ENCODE measurements around the gene SH3BP5L.
A peak's percentile ranks its signal among the peaks of the same experiment; 100 is the strongest.
"Not testable (repeated sequence)": the region's sequence is repeated elsewhere in the genome, so short reads cannot be mapped to it uniquely, and the experiment has no call there.

The SH3BP5L gene

DNA sequence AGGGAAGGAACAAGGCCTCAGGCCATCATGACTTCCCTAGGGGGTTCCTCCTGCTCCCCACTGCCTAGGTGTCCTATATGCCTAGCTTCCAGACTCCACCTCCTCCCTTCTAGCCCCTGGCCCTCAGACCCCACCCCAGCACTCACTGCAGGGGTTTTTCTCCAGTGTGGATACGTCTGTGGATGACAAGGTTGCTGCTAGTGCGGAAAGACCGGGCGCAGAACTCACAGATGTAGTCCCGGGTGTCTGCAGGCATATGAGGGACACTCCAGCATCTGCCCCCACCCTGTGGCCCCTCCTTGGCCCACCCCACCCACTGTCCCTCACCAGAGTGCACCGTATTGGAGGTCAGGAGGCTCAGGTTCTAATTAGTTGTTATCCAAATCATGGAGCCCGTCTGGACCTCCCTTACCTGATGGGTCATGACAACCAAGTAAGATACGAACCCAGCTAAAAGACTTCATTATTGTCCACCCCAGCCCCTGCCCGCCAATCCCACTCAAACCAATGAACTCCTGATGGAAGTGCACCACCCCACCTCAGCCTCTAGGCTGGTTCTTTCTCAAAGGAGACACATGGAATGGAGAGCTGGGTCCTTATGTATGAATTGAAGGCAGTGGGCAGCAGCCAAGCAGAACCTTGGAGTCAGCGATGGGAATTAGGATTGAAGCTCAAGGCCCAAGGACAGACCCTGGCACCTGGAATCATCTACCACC is 25.0 kb upstream of the SH3BP5L start:
- DNase-seq = no peak

DNA sequence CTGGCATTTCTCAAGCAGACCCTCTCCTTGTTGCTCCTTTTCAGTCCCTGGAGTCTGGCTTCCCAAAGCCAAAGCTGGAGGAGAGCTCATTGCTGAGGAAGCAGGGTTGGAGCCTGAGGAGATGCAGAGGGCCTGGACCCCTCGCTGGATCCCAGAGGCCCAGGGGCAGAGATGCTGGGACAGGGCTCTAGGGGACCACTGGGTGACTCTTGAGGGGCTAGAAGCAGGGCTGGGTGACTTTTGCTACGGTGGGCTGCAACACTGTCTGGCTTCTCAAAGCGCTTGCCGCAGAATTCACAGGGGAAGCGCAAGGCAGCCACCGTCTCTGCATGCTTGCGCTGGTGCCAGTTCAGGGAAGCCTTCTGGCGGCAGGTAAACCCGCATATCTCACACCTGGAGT is 24.4 kb upstream of the SH3BP5L start:
- DNase-seq = no peak

DNA sequence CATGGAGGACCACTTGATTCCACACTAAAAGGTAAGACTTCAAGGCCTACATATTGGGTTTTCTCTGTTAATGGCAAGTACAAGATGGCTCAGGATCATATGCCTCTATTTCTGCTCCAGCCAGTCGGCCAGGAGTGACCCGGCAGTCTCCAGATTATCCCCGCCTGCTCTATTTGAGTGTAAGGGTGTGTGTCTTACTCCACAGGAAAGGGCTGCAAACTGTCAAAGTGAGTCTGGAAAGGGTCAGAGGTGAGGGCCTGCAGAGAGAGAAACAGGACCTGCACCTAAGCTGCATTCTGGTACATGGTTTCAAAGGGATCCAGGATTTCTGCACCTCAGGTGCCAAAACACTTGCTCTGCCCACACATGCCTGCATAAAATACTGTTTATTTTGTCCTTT is 23.9 kb upstream of the SH3BP5L start:
- no peak for DNase-seq

DNA sequence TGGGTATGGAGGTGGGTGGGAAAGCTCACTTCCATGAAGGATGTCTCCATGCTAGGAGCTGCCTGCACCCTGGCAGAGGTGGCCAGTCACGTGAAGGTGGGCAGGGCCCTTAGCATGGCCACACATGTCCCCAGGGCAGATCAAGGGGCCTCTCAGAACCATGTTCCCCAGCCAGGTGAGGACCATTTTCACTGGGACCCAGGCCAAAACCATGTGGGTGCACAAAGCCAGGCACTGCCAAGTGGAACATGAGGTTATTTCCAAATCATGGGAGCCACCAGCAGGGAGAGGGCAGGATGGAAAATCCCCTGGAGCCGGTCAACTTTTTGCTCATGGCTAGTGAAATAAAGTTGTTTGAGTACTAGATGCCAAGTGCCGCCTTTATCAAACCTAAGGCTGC is 23.4 kb upstream of the SH3BP5L start:
- DNase-seq = no peak

DNA sequence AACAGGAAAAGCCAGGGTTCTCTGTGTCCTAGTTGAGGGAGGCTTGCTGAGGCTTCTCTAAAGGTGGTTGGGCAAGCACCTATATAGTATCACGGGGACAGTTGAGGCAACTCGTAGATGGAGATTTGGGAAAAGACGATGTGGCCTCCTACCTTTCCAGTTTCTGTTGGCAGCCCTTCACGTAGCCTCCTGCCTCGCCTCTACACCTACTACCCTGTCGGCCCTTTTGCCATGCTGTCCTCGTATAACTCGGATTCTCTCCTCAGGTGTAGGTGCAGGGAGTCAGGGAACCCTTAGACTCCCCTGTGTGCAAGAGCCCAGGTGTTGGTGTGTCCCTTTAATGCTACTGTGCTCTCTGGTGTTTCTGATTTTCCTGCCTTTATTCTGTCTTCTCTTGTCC is 22.9 kb upstream of the SH3BP5L start:
- no peak for DNase-seq

DNA sequence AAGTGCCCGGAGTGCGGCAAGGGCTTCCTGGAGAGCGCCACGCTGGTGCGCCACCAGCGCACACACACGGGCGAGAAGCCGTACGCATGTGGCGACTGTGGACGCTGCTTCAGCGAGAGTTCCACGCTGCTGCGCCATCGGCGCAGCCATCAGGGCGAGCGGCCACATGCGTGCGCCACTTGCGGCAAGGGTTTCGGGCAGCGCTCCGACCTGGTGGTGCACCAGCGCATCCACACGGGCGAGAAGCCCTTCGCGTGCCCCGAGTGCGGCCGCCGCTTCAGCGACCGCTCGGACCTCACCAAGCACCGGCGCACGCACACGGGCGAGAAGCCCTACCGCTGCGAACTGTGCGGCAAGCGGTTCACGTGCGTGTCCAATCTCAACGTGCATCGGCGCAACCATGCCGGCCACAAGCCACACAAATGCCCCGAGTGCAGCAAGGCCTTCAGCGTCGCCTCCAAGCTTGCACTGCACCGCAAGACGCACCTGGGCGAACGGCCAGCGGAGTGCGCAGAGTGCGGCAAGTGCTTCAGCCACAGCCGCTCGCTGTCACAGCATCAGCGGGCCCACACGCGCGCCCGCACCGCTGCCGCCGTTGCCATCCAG is 22.3 kb upstream of the SH3BP5L start:
- DNase-seq = no peak

DNA sequence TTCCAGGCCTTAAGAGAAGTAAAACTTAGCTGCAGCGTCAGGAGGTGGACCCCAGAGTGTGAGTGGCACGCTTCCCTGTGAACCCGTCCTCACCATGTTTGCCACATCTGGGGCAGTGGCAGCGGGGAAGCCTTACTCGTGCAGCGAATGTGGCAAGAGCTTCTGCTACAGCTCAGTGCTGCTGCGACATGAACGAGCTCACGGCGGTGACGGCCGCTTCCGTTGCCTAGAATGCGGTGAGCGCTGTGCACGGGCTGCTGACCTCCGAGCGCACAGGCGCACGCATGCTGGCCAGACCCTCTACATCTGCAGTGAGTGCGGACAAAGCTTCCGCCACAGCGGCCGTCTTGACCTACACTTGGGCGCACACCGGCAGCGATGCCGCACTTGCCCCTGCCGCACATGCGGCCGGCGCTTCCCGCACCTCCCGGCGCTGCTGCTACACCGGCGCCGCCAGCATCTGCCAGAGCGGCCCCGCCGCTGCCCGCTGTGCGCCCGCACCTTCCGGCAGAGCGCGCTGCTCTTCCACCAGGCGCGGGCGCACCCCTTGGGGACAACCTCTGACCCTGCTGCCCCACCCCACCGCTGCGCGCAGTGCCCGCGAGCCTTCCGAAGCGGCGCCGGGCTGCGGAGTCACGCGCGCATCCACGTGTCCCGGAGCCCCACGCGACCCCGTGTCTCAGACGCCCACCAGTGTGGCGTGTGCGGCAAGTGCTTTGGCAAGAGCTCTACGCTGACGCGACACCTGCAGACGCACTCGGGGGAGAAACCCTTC is 21.7 kb upstream of the SH3BP5L start:
- DNase-seq = no peak

DNA sequence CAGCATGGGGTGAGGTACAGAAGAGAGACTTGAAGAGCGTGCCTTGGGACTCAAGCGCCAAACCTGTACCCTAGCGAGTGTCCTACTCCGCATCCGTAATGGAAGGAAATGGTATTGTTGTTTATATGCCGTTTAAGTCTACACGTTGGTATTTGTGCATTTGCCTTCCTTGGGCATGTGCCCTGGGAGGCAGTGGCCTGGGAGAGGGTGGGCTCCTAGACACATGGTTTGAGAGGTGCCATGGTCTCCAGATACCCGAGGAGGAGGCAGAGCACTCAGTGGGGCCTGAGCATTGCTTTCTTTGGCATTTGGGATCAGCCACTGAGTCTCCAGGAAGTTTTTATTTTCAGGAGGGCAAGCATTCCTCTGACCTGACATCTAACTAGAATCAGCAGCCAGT is 18.8 kb upstream of the SH3BP5L start:
- DNase-seq = no peak

DNA sequence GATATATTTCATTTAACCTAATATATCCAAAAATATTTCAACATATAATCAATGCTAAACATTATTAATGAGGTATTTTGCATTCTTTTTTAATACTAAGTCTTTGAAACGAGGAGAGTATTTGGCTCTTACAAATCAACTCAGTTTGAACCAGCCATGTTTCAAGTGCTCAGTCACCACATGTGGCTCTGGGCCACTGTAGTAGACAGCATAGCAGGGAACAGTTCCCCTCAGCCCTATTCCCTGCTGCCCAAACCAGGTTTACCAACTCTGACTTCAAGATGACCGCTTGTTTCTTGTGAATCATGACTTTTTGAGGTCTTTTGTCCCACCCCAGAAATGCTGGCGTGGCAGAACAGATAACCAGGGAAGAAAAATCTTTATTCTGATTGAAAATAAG is 18.0 kb upstream of the SH3BP5L start:
- no peak for DNase-seq

DNA sequence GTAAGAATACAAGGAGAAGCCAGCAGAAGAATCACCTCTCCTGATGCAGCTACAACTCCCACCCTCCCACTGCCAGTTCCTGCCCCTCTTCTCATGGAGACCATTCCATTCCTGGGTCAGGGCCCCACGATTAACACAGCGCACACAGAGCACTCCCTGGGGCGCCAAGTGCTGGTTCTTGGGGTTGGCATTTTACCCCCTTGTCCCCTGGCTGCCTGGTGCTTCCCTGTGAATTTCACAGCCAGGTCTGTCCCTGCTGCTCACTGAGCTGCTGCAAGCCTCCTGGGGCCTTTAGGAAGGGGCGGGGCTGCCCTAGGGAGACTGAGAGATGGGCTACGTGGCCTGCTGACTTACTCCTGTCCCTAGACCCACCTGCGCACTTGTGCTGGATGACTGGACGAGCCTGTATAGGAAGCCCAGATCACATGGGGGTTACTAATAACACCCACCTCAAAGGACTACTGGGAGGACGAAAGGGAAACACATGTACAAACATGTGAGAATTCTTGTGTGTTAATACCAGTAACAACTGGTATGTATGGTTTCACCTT is 17.1 kb upstream of the SH3BP5L start:
- no peak for DNase-seq

DNA sequence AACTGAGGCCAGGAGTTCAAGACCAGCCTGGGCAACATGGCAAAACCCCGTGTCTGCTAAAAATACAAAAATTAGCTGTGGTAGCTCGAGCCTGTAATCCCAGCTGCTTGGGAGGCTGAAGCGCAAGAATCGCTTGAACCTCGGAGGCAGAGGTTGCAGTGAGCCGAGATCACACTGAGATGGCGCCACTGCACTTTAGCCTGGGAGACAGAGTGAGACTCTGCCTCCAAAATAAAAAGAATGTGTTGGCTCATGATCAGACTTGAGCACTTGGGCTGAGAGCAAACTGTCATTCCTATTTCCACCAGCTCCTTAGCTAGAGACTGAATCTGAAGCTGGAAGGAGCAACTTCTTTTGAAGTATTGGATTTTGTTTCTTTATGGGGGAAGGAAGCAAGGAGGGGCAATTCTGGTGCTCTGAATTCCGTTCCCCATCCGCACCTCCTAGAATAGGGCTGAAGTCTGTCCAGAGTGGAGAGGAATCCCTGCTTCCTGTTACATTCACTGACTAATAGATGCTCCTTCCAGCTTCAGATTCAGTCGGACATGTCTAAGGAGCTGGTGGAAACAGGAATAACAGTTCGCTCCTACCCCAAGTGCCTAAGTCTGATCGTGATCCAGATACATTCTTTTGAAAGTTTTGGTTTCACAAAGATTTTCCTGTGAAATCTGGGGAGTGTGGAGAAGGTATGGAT is 16.1 kb upstream of the SH3BP5L start:
- DNase-seq = peak; percentile 34

DNA sequence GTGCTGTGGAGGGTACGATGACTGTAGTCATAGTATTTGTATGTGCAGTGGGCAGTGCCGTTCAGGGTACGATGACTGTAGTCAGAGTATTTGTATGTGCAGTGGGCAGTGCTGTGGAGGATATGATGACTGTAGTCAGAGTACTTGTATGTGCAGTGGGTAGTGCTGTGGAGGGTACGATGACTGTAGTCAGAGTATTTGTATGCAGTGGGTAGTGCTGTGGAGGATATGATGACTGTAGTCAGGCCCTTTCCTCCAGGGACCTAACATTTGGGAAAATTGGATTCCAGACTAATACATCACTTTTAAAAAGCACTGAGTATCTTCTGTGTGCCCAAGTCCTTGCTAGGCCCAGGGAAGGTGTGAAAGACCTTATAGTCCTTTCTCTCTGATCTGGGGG is 15.2 kb upstream of the SH3BP5L start:
- no peak for DNase-seq

DNA sequence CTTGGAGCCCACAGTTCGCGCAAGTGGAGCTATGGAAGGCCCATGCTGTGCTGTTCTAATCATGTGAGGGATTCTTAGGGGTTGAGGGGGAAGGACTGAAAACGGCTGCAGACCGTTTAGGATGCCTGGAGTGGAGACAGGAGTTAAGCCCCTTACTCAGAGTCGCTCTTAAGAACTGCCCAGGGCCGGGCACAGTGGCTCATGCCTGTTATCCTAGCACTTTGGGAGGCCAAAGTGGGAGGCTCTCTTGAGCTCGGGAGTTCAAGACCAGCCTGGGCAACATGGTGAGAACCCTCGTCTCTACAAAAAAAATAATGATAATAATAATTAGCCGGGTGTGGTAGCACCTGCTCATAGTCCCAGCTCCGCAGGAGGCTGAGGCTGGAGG is 13.4 kb upstream of the SH3BP5L start:
- no peak for DNase-seq

DNA sequence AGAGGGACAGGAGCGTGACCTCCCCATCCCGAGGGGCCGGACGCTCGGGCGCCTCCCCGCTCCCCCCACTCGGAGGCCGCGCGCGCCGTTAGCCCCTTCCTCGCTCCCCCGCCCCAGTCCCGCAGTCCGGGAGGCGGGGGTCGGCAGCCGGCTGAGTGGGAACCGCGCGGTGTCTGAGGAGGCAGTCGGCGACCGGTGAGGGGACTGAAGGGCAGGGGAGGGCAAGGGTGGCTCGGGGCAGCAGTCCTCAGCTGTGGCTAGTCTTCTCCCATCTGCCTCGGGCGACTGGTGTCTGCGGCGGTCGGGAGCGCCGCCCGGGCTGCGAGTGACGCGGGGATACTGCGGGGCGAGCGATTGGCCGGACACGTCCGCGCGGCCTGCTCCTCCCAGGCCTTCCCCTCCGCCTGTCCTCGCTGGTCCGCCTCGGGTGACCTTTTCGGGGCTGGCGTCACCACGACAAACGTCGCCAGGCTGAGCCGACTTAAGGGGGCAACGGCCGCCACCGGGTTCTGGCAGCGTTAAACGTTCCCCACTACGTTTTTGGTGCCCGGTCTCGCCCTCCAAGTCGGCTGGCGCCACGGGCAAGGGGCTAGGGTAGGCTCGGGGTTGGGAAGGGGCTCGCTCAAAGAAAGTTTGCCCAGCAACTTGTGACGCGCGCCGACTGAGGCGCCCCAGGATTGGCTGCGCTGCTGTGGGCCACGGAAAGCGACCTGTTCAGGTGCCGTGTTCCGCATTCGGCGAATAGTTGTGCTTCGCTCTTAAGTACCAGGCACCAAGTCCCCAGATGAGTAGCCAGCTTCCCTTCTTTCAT is 12.8 kb upstream of the SH3BP5L start:
- DNase-seq = peak; percentile 85

DNA sequence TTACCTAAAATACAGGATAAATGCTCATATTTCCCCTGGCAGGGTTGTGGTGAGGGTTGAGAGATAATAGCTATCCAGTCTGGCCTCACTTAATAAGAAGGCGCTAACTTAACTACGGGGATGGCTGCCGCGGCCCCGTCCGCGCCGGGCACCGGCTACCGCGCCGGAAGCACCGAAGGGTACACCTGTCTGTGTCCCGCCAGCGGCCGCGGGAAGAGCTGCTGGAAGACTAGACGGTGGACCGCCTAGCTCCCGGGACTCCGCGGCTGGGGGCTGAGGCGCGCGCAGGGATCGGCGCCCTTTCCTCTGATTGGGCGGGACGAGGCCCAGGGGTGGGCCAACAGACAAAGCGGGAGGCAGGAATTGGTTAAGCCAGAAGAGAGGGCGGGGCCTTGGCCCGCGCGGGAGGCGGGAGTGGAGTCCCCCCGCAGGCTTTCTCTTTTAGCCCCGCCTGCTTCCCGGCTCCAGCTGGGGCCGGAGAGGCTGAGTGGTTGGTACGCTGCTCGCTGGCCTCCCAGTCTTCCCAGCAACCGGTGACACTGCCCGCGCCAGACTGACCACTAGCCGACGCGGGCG is 12.2 kb upstream of the SH3BP5L start, which contains the start of gene ZNF672:
Gene ZNF672, plus strand, starts transcription at position 444 of the 576 bp plus-strand sequence. CDS start 9,051 bp downstream, outside the sequence.
- peak; percentile 95 for DNase-seq

DNA sequence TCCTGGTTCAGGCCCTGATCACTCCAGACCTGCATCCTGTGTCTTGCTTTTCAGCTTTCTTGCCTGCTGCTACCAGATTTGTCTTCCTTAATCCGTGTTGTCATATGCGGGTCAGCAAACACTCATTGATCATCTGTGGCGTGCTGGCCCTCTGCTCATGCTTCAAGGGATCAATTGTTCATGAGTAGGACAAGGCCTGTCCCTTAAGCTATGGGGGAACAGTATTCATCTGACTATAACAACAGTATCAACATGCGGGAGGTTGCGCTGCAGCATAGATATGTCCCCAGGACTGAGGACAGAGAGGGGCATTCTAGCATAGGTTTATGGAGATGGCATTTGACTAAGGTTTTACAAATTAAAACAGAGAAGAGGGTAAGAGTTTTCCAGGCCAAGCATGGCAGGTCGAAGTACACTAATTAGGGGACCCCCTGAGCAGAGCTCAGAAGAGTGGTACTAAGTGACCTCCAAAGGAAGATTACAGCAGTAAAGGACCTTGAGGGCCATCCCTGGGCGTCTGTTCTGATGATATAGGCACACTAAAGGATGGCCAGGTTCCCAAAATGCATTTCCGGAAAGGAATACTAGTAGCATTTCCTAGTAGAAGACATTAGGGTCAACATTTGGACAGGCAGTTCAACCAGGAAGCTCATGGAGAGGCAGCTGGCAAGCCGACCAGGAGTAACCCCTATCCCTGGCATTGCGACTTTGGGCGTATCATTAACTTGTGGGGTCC is 11.5 kb upstream of the SH3BP5L start:
- DNase-seq = no peak

DNA sequence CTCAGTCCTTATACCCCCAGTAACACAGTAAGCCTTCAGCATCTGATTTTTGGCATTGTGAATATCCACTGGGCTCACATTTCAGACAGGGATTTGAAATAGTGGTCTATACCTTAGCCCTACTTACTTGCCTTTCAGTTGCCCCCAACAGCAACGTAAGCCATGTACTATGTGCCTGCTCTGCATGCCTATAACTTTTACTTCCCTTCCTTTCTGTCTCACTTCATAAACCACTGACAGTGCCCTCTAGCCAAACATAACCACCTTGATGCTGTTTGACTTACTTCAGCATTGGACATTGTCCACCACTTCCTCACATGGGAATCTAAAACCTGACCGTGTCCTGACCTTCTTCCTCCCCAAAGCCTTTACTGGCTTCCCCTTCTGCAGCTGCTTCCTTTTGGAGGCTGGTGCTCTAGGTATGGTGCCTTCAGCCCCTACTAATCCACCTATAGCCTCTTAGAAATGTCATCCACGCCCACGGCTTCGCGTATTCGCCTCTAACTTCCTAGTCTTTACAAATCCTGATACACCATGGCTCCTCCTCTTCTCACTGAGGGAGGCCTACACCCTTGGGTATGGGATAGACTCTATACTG is 8.7 kb upstream of the SH3BP5L start:
- DNase-seq = no peak

DNA sequence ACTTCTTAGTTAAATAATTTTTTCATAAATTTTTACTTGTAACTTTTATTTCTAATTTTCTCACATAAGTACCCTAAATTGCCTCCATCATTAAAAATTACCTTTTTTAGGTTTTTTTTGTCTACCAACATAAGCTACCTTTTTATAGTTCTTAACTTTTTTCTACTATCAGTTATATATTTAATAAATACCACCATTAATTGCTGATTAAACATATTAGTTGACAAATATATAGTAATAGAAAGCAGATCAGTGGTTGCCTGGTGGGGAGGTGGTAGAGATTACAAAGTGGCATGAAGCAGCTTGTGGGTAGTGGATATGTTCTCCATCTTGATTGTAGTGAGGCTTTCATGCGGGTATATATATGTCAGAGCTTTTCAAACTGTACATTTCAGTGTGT is 6.1 kb upstream of the SH3BP5L start:
- DNase-seq = no peak

DNA sequence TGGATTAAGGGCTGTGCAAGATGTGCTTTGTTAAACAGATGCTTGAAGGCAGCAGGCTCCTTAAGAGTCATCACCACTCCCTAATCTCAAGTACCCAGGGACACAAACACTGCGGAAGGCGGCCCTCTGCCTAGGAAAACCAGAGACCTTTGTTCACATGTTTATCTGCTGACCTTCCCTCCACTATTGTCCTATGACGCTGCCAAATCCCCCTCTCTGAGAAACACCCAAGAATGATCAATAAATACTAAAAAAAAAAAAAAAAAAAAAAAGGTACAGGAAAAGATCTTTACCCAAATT is 5.0 kb upstream of the SH3BP5L start:
- not testable (repeated sequence) for DNase-seq

DNA sequence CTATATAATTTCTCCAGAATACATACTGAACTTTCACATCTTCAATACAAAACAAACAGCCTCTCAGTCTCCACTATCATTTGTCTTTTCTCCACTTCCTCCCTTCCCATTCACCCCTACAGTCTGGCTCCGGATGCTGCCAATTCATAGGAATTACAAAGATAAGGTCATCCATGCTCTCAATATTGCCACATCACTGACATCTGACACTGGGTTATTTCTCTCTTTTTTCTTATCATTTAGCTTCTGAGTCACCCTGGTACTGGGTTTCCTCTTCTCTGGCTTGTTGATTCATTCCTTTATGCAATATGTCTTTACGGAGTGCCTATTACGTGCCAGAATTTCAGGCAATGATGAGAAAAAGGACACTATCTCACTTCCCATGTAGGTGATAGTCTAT is 3.1 kb upstream of the SH3BP5L start:
- DNase-seq = no peak

DNA sequence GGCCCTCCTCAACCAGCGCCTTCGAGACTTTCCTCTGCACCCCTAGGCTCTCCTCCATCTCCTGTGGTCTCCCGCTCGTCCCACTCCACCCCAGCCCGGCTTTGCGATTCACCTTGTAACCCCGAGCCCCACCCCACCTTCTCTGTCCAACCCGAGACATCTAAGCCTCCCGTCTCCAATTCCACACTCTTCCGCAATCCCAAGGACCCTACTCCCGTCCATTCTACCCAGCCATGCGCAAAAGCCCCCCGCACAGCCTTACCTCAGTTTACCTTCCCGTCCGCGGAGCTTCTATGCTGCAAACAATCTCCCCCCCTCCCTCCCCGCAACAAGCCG is 174 bp downstream of the SH3BP5L start:
- no peak for DNase-seq

Data from stimulated activated CD4-positive, alpha-beta T cell treated with anti-CD3 and anti-CD28 coated beads, Interleukin-4, amount 100 ng/mL, for 1 hour (primary cell).